Stimulated activated naive B cell treated with anti-CD40 and anti-IgM and Interleukin-4, amounts not matched to agents 10 μg/mL and 1 μg/mL and 100 μg/mL, for 72 hours (primary cell): ENCODE results near the gene DOP1B.
"Not testable (repeated sequence)": the region's sequence is repeated elsewhere in the genome, so short reads cannot be mapped to it uniquely, and the experiment has no call there.

Source experiments
- ATAC-seq, 2 donors: fragments of 150-1000 bp; cut with Tn5 transposase; replicated peaks; 2 replicates each; pipeline ENCODE4 v1.10.0; 2021; ENCODE audit warnings: moderate library complexity in 1 of 2
- DNase-seq: peaks from one replicate; pipeline ENCODE4 v3.0.0; 2021
- H3K27ac Mint-ChIP-seq: one replicate; pipeline ENCODE4 v1.8.0; 2022; ENCODE audit warnings: mild to moderate bottlenecking, mixed read lengths
- H3K27me3 Mint-ChIP-seq, 2 donors: one replicate each; pipeline ENCODE4 v1.8.0; 2022; ENCODE audit warnings: mixed read lengths in 2 of 2
- H3K36me3 Mint-ChIP-seq, 2 donors: one replicate each; pipeline ENCODE4 v1.8.0; 2022; ENCODE audit warnings: mixed read lengths in 2 of 2, mild to moderate bottlenecking in 1 of 2
- H3K4me1 Mint-ChIP-seq, 2 donors: one replicate each; pipeline ENCODE4 v1.8.0; 2022; ENCODE audit warnings: mixed read lengths in 2 of 2, mild to moderate bottlenecking in 1 of 2
- H3K4me3 Mint-ChIP-seq, 2 donors: one replicate each; pipeline ENCODE4 v1.8.0; 2022; ENCODE audit warnings: mild to moderate bottlenecking in 2 of 2, mixed read lengths in 2 of 2, moderate library complexity in 1 of 2
- H3K9me3 Mint-ChIP-seq, 2 donors: one replicate each; pipeline ENCODE4 v1.8.0; 2022; ENCODE audit warnings: mixed read lengths in 2 of 2, mild to moderate bottlenecking in 1 of 2

Gene DOP1B

DNA sequence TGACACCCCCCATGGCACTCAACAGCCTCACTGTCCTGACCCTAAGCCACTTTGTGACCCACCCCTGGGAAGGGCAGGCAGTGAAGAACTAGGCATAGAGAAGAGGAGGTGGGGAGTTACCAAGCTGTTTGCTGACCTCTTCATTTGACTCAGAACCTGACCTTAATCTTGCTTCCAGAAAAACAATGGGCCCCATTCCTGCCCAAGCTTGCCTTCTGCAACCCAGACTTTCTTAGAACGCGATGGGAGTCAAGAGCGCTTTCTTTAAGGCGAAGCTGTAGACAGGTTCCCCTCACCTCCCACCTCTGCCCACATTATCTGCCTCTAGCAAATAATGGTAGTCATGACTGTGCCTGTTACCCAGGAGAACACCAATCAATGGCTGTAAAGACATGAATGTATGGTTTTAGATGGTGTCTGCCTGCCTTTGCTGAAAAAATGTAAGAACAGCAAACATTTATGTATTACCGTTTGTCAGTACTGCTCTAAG, 30.0 kb upstream of the DOP1B start:
- Mint-ChIP-seq H3K27me3 (peaks cover 0 to 4% of the 10 kb centered on the region in 2 donors), H3K9me3 (no peaks in the 10 kb centered on the region), H3K4me1 (peaks cover 15 to 23% of the 10 kb centered on the region in 2 donors), H3K4me3 (no peak overlapping the region), H3K36me3 (no peaks in the 10 kb centered on the region), H3K27ac (no peak overlapping the region)
- no peak for DNase-seq
- ATAC-seq, result no peak

DNA sequence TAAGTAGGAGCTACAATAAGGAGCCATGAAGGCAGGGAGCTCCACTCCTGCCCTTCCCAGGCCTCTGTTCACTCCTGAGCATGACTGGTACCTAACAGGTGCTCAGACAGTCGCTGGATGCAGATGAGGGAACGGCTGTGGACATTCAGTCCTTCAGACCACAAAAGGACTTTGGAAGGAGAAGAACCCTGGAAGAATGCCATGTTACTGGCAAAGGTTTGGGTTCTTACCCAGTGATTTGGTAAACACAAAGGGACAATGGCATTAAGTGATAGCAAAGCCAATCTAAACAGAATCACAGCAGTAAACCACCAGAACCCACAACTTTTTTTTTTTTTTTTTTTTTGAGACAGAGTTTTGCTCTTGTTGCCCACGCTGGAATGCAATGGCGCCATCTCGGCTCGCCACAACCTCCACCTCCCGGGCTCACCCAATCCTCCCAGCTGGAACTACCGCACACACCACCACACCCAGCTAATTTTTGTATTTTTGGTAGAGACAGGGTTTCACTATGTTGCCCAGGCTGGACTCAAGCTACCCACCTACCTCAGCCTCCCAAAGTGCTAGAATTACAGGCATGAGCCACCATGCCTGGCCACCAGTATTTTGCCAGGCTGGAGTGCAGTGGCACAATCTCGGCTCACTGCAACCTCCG, 29.2 kb upstream of the DOP1B start:
- Mint-ChIP-seq H3K9me3 (no peaks in the 10 kb centered on the region), H3K27ac (no peak overlapping the region), H3K4me3 (no peak overlapping the region), H3K27me3 (peaks cover 0 to 4% of the 10 kb centered on the region in 2 donors), H3K36me3 (no peaks in the 10 kb centered on the region), H3K4me1 (peaks cover 15 to 23% of the 10 kb centered on the region in 2 donors)
- ATAC-seq (no peak), DNase-seq (no peak)

DNA sequence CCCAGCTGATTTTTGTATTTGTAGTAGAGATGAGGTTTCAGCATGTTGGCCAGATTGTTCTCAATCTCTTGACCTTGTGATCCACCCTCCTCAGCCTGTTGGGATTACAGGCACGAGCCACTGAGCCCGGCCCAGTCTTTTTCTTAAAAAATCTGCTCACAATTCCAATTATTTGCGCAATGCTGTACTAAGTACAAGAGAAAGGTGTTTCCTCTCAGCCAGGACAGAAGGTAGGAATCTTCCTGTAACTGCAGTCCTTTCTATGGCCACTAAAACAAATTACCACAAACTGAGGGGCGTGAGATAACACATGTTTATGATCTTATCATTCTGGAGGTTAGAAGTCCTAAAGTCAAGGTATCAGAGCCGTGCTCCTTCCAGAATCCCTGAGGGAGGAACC, 28.6 kb upstream of the DOP1B start:
- no peak overlapping the region for H3K4me3 Mint-ChIP-seq
- ATAC-seq (no peak), DNase-seq (no peak)
- H3K27ac Mint-ChIP-seq, result peak overlapping the region; percentile 3
- no peaks in the 10 kb centered on the region for H3K36me3 Mint-ChIP-seq
- H3K4me1 Mint-ChIP-seq, result peaks cover 15 to 23% of the 10 kb centered on the region in 2 donors
- H3K9me3 Mint-ChIP-seq, result no peaks in the 10 kb centered on the region
- peaks cover 0 to 4% of the 10 kb centered on the region in 2 donors for H3K27me3 Mint-ChIP-seq

DNA sequence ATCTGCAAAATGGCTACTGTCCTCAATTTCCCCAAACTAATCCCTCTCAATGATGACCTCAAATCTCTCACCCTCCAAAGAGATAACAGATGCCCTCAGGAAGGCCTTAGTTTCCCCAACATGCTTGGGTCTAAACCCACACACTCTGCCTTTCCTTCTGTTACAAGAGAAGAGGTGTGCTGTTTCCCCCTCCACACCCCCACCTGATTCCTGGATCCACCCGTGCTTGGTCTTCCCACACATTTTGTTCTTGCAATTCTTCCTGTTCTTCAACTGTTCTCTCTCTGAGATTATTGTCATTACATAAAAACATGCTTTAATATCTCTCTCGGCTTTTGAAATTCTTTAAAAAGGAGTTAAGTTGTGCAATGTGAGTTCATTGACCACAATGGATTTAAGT, 27.4 kb upstream of the DOP1B start:
- DNase-seq (no peak), ATAC-seq (no peak)
- Mint-ChIP-seq H3K27me3 (peaks cover 0 to 4% of the 10 kb centered on the region in 2 donors), H3K9me3 (no peaks in the 10 kb centered on the region), H3K4me1 (peaks cover 19 to 28% of the 10 kb centered on the region in 2 donors), H3K36me3 (no peaks in the 10 kb centered on the region), H3K4me3 (peak overlapping the region; percentile 41 to 68), H3K27ac (no peak overlapping the region)

DNA sequence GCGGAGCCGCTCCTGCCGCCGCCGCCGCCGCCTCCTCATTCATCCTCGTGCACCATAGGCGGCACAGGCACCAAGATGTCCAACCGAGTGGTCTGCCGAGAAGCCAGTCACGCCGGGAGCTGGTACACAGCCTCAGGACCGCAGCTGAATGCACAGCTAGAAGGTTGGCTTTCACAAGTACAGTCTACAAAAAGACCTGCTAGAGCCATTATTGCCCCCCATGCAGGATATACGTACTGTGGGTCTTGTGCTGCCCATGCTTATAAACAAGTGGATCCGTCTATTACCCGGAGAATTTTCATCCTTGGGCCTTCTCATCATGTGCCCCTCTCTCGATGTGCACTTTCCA, 26.2 kb upstream of the DOP1B start:
- not testable (repeated sequence) for H3K27me3 Mint-ChIP-seq, H3K9me3 Mint-ChIP-seq, H3K36me3 Mint-ChIP-seq, DNase-seq, ATAC-seq
- peaks cover 20 to 32% of the 10 kb centered on the region in 2 donors for H3K4me1 Mint-ChIP-seq
- peak overlapping the region; percentile 88 for H3K27ac Mint-ChIP-seq
- peak overlapping the region; percentile 93 to 95 for H3K4me3 Mint-ChIP-seq

DNA sequence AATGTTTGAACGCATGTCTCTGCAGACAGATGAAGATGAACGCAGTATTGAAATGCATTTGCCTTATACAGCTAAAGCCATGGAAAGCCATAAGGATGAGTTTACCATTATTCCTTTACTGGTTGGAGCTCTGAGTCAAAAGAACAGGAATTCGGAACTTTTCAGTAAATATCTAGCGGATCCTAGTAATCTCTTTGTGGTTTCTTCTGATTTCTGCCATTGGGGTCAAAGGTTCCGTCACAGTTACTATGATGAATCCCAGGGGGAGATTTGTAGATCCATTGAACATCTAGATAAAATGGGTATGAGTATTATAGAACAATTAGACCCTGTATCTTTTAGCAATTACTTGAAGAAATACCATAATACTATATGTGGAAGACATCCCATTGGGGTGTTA, 25.8 kb upstream of the DOP1B start:
- not testable (repeated sequence) for H3K36me3 Mint-ChIP-seq, H3K27me3 Mint-ChIP-seq, H3K27ac Mint-ChIP-seq, ATAC-seq, H3K9me3 Mint-ChIP-seq, DNase-seq
- H3K4me1 Mint-ChIP-seq, result peaks cover 20 to 28% of the 10 kb centered on the region in 2 donors
- H3K4me3 Mint-ChIP-seq, result peak overlapping the region; percentile 93 to 95

DNA sequence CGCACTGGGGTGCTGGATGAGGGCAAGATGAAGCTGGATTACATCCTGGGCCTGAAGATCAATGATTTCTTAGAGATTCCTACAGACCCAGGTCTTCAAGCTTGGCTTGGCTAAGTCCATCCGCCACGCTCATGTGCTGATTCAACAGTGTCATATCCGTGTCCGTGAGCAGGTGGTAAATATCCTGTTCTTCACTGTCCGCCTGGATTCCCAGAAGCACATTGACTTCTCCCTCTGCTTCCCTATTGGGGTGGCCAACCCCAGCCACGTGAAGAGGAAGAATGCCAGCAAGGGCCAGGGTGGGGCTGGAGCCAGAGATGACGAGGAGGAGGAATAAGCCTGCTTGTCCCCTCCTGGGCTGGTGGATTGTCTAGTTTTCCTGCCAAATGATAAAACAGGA, 23.9 kb upstream of the DOP1B start:
- no peak for DNase-seq
- H3K9me3 Mint-ChIP-seq, result no peaks in the 10 kb centered on the region
- H3K4me3 Mint-ChIP-seq, result no peak overlapping the region
- H3K36me3 Mint-ChIP-seq, result peaks cover 1 to 3% of the 10 kb centered on the region in 2 donors
- H3K27ac Mint-ChIP-seq, result no peak overlapping the region
- H3K4me1 Mint-ChIP-seq, result peaks cover 20 to 37% of the 10 kb centered on the region in 2 donors
- peaks cover 0 to 4% of the 10 kb centered on the region in 2 donors for H3K27me3 Mint-ChIP-seq
- no peak for ATAC-seq

DNA sequence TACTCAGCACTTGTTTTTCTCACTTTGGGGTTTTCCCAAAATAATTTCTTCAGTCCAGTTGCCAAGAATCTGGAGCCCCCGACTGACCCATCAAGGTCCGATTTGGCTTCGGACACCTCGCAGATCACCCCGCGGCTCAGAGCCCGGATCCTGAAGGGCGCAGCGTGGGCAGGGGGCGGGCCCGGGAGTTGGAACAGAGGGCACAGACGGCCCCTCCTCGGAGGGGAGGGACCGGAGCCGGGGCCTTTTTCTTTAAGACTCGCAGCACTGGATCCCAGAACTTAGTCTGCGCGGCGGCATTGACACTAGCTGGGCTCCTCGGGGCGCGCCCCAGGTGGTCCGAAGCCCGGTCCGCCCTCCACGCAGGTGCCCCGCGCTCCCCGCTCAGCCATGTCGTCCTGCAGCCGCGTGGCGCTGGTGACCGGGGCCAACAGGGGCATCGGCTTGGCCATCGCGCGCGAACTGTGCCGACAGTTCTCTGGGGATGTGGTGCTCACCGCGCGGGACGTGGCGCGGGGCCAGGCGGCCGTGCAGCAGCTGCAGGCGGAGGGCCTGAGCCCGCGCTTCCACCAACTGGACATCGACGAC, 21.7 kb upstream of the DOP1B start, which contains the start of gene CBR3:
Gene CBR3, plus strand, starts transcription at position 277 of the 588 bp plus-strand sequence. Its CDS starts 114 bp downstream, at position 391.
- Mint-ChIP-seq H3K27me3 (no peaks in the 10 kb centered on the region), H3K27ac (peak within 1 kb of the TSS; percentile 88), H3K4me3 (peak within 1 kb of the TSS; percentile 88 to 91), H3K4me1 (peaks cover 16 to 37% of the 10 kb centered on the region in 2 donors), H3K36me3 (peaks cover 1 to 6% of the 10 kb centered on the region in 2 donors), H3K9me3 (no peaks in the 10 kb centered on the region)
- ATAC-seq (peak; percentile 50 to 55), DNase-seq (peak; percentile 36)

DNA sequence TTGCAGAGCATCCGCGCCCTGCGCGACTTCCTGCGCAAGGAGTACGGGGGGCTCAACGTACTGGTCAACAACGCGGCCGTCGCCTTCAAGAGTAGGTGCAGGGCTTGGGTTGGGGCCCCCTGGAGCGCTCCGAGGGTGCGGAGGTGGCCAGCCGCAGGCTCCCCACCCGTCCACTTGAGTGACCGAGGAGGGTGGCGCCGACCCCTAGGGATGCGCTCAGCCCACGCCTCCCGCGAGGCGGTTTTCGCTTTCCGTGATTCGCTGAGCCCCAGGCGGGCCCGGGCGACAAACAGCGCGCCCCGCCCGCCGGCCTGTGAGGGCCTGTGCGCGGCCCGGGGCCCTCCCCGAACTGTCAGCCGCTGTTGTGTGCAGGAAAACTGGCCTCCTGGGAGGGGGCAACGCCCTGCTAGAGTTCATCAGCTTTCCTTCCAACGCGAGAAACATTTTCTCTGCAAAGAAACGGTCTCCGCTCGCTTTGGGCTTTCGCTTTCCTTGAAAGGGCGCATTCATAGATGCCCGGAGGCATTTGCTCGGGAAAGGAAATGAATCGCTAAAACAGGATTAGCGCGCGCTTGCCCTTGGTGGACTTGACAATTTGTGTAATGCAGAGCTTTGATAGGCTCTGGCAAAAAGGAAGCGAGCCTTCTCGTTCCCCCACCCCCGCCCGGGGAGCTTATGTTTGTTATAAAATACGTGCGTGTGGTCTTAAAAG, 21.1 kb upstream of the DOP1B start:
- peaks cover 15 to 35% of the 10 kb centered on the region in 2 donors for H3K4me1 Mint-ChIP-seq
- H3K27ac Mint-ChIP-seq, result peak overlapping the region; percentile 88
- peak; percentile 53 for DNase-seq
- no peaks in the 10 kb centered on the region for H3K9me3 Mint-ChIP-seq
- no peaks in the 10 kb centered on the region for H3K27me3 Mint-ChIP-seq
- ATAC-seq, result peak; percentile 81 to 86
- H3K36me3 Mint-ChIP-seq, result peaks cover 1 to 6% of the 10 kb centered on the region in 2 donors
- H3K4me3 Mint-ChIP-seq, result peak overlapping the region; percentile 88 to 91

DNA sequence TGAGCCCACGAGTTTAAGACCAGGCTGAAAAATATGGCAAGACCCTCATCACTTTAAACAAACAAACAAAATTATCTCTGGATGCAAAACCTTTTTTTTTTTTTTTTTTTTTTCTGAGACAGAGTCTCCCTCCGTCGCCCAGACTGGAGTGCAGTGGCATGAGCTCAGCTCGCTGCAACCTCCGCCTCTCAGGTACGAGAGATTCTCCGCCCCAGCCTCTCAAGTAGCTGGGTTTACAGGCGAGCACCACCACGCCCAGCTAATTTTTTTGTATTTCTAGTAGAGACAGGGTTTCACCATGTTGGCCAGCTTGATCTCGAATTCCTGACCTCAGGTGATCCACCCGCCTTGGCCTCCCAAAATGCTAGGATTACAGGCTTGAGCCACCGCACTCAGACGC, 16.8 kb upstream of the DOP1B start:
- DNase-seq, H3K27ac Mint-ChIP-seq, ATAC-seq, H3K4me3 Mint-ChIP-seq, H3K27me3 Mint-ChIP-seq, H3K9me3 Mint-ChIP-seq: not testable (repeated sequence)
- Mint-ChIP-seq H3K4me1 (peaks cover 12 to 27% of the 10 kb centered on the region in 2 donors), H3K36me3 (peaks cover 5 to 14% of the 10 kb centered on the region in 2 donors)

DNA sequence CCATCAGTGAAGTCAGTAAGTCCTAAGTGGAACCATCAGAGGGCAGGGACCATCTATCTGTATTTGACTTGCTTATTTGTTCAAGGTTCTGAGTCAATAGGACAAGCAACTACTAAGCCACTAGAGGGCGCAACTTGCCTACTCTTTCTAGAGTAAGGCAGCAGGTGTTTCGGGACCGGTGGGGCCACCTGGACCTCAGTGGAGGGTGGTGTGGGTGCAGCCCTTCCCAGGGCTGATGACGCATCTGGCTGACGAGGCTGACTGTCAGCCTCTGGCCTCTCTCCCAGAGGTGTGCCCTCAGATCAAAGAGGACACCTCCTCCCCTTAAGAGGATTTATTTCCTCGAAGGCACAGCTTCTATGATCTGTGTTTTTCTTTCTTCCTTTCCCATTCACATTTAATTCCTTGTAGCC, 15.1 kb upstream of the DOP1B start:
- no peak overlapping the region for H3K27ac Mint-ChIP-seq

DNA sequence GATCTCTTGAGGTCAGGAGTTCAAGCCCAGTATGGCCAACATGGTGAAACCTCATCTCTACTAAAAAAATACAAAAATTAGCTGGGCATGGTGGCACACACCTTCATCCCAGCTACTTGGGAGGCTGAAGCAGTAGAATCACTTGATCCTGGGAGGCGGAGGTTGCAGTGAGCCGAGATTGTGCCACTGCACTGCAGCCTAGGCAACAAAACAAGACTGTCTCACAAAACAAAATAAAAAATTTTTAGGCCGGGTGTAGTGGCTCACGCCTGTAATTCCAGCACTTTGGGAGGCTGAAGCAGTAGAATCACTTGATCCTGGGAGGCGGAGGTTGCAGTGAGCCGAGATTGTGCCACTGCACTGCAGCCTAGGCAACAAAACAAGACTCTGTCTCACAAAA, 12.4 kb upstream of the DOP1B start:
- ATAC-seq, H3K4me3 Mint-ChIP-seq, H3K27me3 Mint-ChIP-seq, H3K9me3 Mint-ChIP-seq, DNase-seq, H3K27ac Mint-ChIP-seq: not testable (repeated sequence)
- Mint-ChIP-seq H3K36me3 (peaks cover 11 to 16% of the 10 kb centered on the region in 2 donors), H3K4me1 (peaks cover 8 to 12% of the 10 kb centered on the region in 2 donors)

More for the DNA sequence above, 15.1 kb upstream of the DOP1B start:
- H3K27me3 Mint-ChIP-seq, result no peaks in the 10 kb centered on the region
- no peaks in the 10 kb centered on the region for H3K9me3 Mint-ChIP-seq
- peak; percentile 78 for DNase-seq
- no peak overlapping the region for H3K4me3 Mint-ChIP-seq
- H3K4me1 Mint-ChIP-seq, result peaks cover 10 to 22% of the 10 kb centered on the region in 2 donors
- ATAC-seq, result peak; percentile 97 to 98
- peaks cover 12 to 22% of the 10 kb centered on the region in 2 donors for H3K36me3 Mint-ChIP-seq

DNA sequence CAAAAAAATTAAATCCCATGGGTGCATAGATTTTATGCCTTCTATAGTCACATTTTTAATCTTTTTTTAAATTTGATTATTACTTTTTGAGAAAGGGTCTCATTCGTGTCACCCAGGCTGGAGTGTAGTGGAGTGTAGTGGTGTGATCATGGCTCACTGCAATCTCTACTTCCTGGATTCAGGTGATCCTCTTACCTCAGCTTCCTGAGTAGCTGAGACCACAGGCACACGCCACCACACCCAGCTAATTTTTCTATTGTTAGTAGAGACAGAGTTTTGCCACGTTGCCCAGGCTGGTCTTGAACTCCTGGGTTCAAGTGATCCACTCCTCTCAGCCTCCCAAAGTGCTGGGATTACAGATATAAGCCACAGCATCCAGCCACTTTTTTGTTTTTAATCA, 11.4 kb upstream of the DOP1B start:
- Mint-ChIP-seq H3K36me3 (peaks cover 11 to 16% of the 10 kb centered on the region in 2 donors), H3K9me3 (no peaks in the 10 kb centered on the region), H3K4me1 (peaks cover 15 to 22% of the 10 kb centered on the region in 2 donors), H3K27ac (no peak overlapping the region), H3K27me3 (no peaks in the 10 kb centered on the region), H3K4me3 (no peak overlapping the region)
- ATAC-seq (no peak), DNase-seq (no peak)

DNA sequence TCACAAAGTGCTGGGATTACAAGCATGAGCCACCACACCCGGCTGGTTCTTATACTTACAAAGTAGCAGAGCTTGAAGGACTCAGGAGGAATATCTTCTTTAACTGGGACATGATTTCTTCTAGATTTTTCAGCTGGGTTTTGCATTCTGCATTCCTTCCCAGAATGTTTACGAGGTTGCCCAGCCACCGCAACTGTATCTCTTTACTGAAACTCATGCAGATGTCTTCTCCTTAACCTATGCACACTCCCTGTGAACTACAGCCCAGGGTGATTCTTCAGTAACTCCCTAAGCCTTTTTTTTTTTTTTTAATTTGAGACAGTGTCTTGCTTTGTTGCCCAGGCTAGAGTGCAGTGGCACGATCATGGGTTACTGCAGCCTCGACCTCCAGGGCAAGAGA, 8.7 kb upstream of the DOP1B start:
- ATAC-seq, result no peak
- peaks cover 16 to 21% of the 10 kb centered on the region in 2 donors for H3K4me1 Mint-ChIP-seq
- no peaks in the 10 kb centered on the region for H3K9me3 Mint-ChIP-seq
- H3K4me3 Mint-ChIP-seq, result no peak overlapping the region
- H3K27ac Mint-ChIP-seq, result no peak overlapping the region
- no peaks in the 10 kb centered on the region for H3K27me3 Mint-ChIP-seq
- H3K36me3 Mint-ChIP-seq, result peaks cover 8 to 11% of the 10 kb centered on the region in 2 donors
- no peak for DNase-seq
